Activated naive CD8-positive, alpha-beta T cell (primary cell): ENCODE results near the gene TOB2.
A peak's percentile ranks its signal among the peaks of the same experiment; 100 is the strongest.
"Not testable (repeated sequence)": the region's sequence is repeated elsewhere in the genome, so short reads cannot be mapped to it uniquely, and the experiment has no call there.

Source experiments
- H3K27ac Mint-ChIP-seq: one replicate; pipeline ENCODE4 v1.8.0; 2021; ENCODE audit warnings: mixed read lengths
- H3K27me3 Mint-ChIP-seq: one replicate; pipeline ENCODE4 v1.8.0; 2021; ENCODE audit warnings: mixed read lengths
- H3K36me3 Mint-ChIP-seq: one replicate; pipeline ENCODE4 v1.8.0; 2021; ENCODE audit warnings: mixed read lengths
- H3K4me1 Mint-ChIP-seq: one replicate; pipeline ENCODE4 v1.8.0; 2021; ENCODE audit warnings: low read depth, mixed read lengths
- H3K4me3 Mint-ChIP-seq: one replicate; pipeline ENCODE4 v1.8.0; 2021; ENCODE audit warnings: mild to moderate bottlenecking, mixed read lengths
- H3K9me3 Mint-ChIP-seq: one replicate; pipeline ENCODE4 v1.8.0; 2021; ENCODE audit warnings: low read depth, mixed read lengths

TOB2 gene

GRCh38 chr22:41445129-41446056 lies 1.2 kb downstream of the TOB2 start:
- Mint-ChIP-seq H3K27me3 (no peaks in the 10 kb centered on the region), H3K36me3 (no peaks in the 10 kb centered on the region), H3K4me1 (peaks cover 21% of the 10 kb centered on the region), H3K27ac (peak overlapping the region; percentile 92), H3K9me3 (no peaks in the 10 kb centered on the region), H3K4me3 (peak overlapping the region; percentile 98)

- Mint-ChIP-seq H3K4me3 (peak overlapping the region; percentile 98), H3K27me3 (no peaks in the 10 kb centered on the region), H3K36me3 (no peaks in the 10 kb centered on the region), H3K9me3 (no peaks in the 10 kb centered on the region), H3K4me1 (peaks cover 21% of the 10 kb centered on the region), H3K27ac (peak overlapping the region; percentile 92)
These were observed 2.1 kb downstream of the TOB2 start for GRCh38 chr22:41444360-41445128.

- Mint-ChIP-seq H3K27me3 (no peaks in the 10 kb centered on the region), H3K4me3 (no peak overlapping the region), H3K4me1 (peaks cover 21% of the 10 kb centered on the region), H3K9me3 (no peaks in the 10 kb centered on the region), H3K36me3 (no peaks in the 10 kb centered on the region), H3K27ac (no peak overlapping the region)
These were observed 4.3 kb downstream of the TOB2 start for GRCh38 chr22:41442240-41442792.

- not testable (repeated sequence) for H3K27me3 Mint-ChIP-seq, H3K27ac Mint-ChIP-seq, H3K36me3 Mint-ChIP-seq, H3K4me3 Mint-ChIP-seq, H3K9me3 Mint-ChIP-seq
- H3K4me1 Mint-ChIP-seq, result peaks cover 21% of the 10 kb centered on the region
These were observed 6.1 kb downstream of the TOB2 start for GRCh38 chr22:41440511-41440910.

GRCh38 chr22:41437198-41437597 lies 9.4 kb downstream of the TOB2 start:
- Mint-ChIP-seq H3K27ac (no peak overlapping the region), H3K4me3 (no peak overlapping the region), H3K27me3 (no peaks in the 10 kb centered on the region), H3K36me3 (no peaks in the 10 kb centered on the region), H3K9me3 (no peaks in the 10 kb centered on the region), H3K4me1 (peaks cover 6% of the 10 kb centered on the region)

- Mint-ChIP-seq H3K36me3 (no peaks in the 10 kb centered on the region), H3K27me3 (no peaks in the 10 kb centered on the region), H3K9me3 (no peaks in the 10 kb centered on the region), H3K4me3 (no peak overlapping the region), H3K27ac (peak overlapping the region; percentile 34), H3K4me1 (peaks cover 5% of the 10 kb centered on the region)
These were observed 10.1 kb downstream of the TOB2 start for GRCh38 chr22:41436322-41437113.

GRCh38 chr22:41435560-41435959 lies 11.0 kb downstream of the TOB2 start:
- Mint-ChIP-seq H3K36me3 (no peaks in the 10 kb centered on the region), H3K27me3 (no peaks in the 10 kb centered on the region), H3K4me3 (no peak overlapping the region), H3K4me1 (peaks cover 5% of the 10 kb centered on the region), H3K27ac (peak overlapping the region; percentile 22), H3K9me3 (no peaks in the 10 kb centered on the region)

GRCh38 chr22:41434361-41435003 lies 12.1 kb downstream of the TOB2 start:
- not testable (repeated sequence) for H3K27me3 Mint-ChIP-seq, H3K4me3 Mint-ChIP-seq, H3K9me3 Mint-ChIP-seq, H3K27ac Mint-ChIP-seq, H3K4me1 Mint-ChIP-seq, H3K36me3 Mint-ChIP-seq

GRCh38 chr22:41433480-41433879 lies 13.1 kb downstream of the TOB2 start:
- not testable (repeated sequence) for H3K4me3 Mint-ChIP-seq, H3K9me3 Mint-ChIP-seq, H3K27me3 Mint-ChIP-seq, H3K4me1 Mint-ChIP-seq, H3K27ac Mint-ChIP-seq, H3K36me3 Mint-ChIP-seq

GRCh38 chr22:41431656-41432055 lies 14.9 kb downstream of the TOB2 start:
- H3K36me3 Mint-ChIP-seq, result peaks cover 3% of the 10 kb centered on the region
- H3K9me3 Mint-ChIP-seq, result no peaks in the 10 kb centered on the region
- no peak overlapping the region for H3K4me3 Mint-ChIP-seq
- peaks cover 4% of the 10 kb centered on the region for H3K4me1 Mint-ChIP-seq
- H3K27me3 Mint-ChIP-seq, result no peaks in the 10 kb centered on the region
- H3K27ac Mint-ChIP-seq, result peak overlapping the region; percentile 34

- Mint-ChIP-seq H3K36me3 (peaks cover 6% of the 10 kb centered on the region), H3K27ac (no peak overlapping the region), H3K4me3 (no peak overlapping the region), H3K27me3 (no peaks in the 10 kb centered on the region), H3K4me1 (peaks cover 14% of the 10 kb centered on the region), H3K9me3 (no peaks in the 10 kb centered on the region)
These were observed 16.7 kb downstream of the TOB2 start for GRCh38 chr22:41429951-41430332.

GRCh38 chr22:41429232-41429950 lies 17.2 kb downstream of the TOB2 start:
- no peak overlapping the region for H3K27ac Mint-ChIP-seq
- H3K36me3 Mint-ChIP-seq, result peaks cover 6% of the 10 kb centered on the region
- peaks cover 14% of the 10 kb centered on the region for H3K4me1 Mint-ChIP-seq
- H3K27me3 Mint-ChIP-seq, result no peaks in the 10 kb centered on the region
- H3K4me3 Mint-ChIP-seq, result no peak overlapping the region
- no peaks in the 10 kb centered on the region for H3K9me3 Mint-ChIP-seq

GRCh38 chr22:41425660-41426365 lies 20.8 kb downstream of the TOB2 start:
- peaks cover 14% of the 10 kb centered on the region for H3K4me1 Mint-ChIP-seq
- no peaks in the 10 kb centered on the region for H3K27me3 Mint-ChIP-seq
- H3K36me3 Mint-ChIP-seq, result peaks cover 6% of the 10 kb centered on the region
- H3K9me3 Mint-ChIP-seq, result no peaks in the 10 kb centered on the region
- peak overlapping the region; percentile 74 for H3K27ac Mint-ChIP-seq
- peak overlapping the region; percentile 50 for H3K4me3 Mint-ChIP-seq
